ENCODE results near the gene IQSEC1.

- TF ChIP-seq CTCF (IDR thresholded peaks at IDR 0.05; ENCODE audit: insufficient read depth, low read length, poor library complexity, severe bottlenecking) (no peak), EZH2phosphoT487 (conservative IDR thresholded peaks at IDR 0.05; ENCODE audit: low read length) (no peak)
These were observed 138.8 kb downstream of the IQSEC1 start for GRCh38 chr3:12934431-12934830.
